ENCODE data around the gene VPS26C. TPM values are rescaled to one million over a fixed set of nuclear protein-coding genes. Genes with fewer than 3 reads are reported as not detected.

Gene VPS26C
- total and polyA plus RNA-seq, 2 of the 13 experiments (the other 11 are each of a cell fraction or from before 2014, with no cell fraction given), result 30.3 to 39.7 TPM

DNA sequence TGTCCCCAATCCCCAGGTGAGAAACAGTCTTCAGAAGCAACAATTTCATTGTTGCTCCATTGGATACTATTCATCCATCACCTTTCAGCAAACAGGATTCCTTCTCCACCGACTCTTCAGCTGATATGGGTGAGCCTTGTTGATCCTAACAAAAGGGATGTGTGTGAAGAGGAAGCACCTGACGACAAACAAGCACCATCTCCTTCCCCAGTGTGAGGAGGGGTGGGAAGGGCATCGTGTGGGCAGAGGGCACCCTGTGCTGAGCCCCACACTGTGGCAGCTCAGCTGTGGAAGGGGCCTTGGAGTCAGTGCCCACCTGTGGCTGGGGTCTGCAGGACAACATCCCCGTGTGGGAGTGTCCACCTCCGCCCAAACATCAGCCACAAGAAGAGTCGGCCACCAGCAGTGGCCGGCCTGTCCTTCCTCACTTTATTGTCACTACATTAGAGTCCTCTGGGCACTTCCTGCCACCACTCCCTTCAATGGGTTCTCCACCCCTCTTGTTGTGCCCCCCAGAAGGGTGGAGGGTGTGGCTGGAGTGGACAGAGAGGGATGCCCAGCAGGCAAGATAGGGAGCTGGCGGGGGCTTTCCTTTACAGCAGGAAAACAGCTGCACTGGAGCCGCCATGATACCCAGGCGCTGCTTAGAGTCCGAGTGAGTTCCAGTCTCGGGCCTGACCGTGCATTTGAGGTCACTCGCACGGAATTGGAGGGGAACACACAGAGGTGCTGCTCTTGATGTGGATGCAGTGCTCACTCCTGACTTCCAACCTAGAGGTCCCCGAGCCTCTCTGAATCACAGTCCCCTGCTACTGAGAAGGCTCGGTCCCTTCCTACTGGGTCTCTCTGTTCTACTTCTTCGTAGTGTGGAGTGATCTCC lies 40.9 kb downstream of the VPS26C start:
- H2AFZ ChIP-seq (ENCODE audit: low read length), result no peak overlapping the region
- ATAC-seq (no peak), DNase-seq (ENCODE audit: low spot score) (no peak), FAIRE-seq (no peak)
- TF ChIP-seq MAX (IDR thresholded peaks at IDR 0.05) (no peak), AGO2 (optimal IDR thresholded peaks at IDR 0.05; ENCODE audit: low read depth, low read length) (peak; percentile 22)
- no peak overlapping the region for H3K27ac ChIP-seq (ENCODE audit: extremely low read length, insufficient read depth, low read length)
- intact Hi-C loops (cut with micrococcal nuclease; ENCODE audit: unreplicated experiment), result no loop called here
- H3K9ac ChIP-seq (ENCODE audit: insufficient read depth, low read depth, low read length), result no peak overlapping the region
- no peak overlapping the region for H3K4me3 ChIP-seq (replicated peaks in 1 of 3; ENCODE audit: insufficient read depth in 1 of 3, low read depth in 2 of 3, low read length in 3 of 3)
- no peaks in the 10 kb centered on the region for H4K20me1 ChIP-seq (ENCODE audit: insufficient read depth, low read length)
- no TSS peak for BruUV-seq (replicated peaks)
- peaks cover 11% of the 10 kb centered on the region; the same call in 1 of the 2 replicates for H3K4me1 ChIP-seq (ENCODE audit: insufficient read depth, low read length)
- H3K36me3 ChIP-seq (replicated peaks in 1 of 2; ENCODE audit: control insufficient read depth in 1 of 2, insufficient read depth in 2 of 2, low read length in 2 of 2), result peaks cover 19 to 58% of the 10 kb centered on the region in 2 experiments; a peak in 4 of 5 replicates
- H3K9me3 ChIP-seq (ENCODE audit: low read length), result no peaks in the 10 kb centered on the region
- in situ Hi-C loops (cut with HindIII; ENCODE audit: extremely low pct_ligation_motif_present, low pct_unique_long_range_greater_than_20kb), result no loop called here
- CTCF ChIA-PET (ENCODE audit: low intra/inter-chr PET ratio, low total read pairs), result no interaction called here
- no peaks in the 10 kb centered on the region for H3K27me3 ChIP-seq (ENCODE audit: control insufficient read depth in 1 of 2, insufficient read depth in 2 of 2, low read length in 2 of 2)
- 96% methylated on average over 7 of the region's 18 CpGs for WGBS (ENCODE audit: low lambda C conversion rate)
- no peak overlapping the region for H3K4me2 ChIP-seq (ENCODE audit: low read depth, low read length)
- peaks cover 34% of the 10 kb centered on the region for H3K79me2 ChIP-seq (ENCODE audit: insufficient read depth, low read length)
- POLR2A ChIA-PET, result no interaction called here

GRCh38 chr21:37224861-37225839 lies 42.0 kb downstream of the VPS26C start:
- ATAC-seq, result no peak
- Histone ChIP-seq H3K27me3 (ENCODE audit: control insufficient read depth in 1 of 2, insufficient read depth in 2 of 2, low read length in 2 of 2) (no peaks in the 10 kb centered on the region), H3K79me2 (ENCODE audit: insufficient read depth, low read length) (peaks cover 35% of the 10 kb centered on the region), H3K4me3 (replicated peaks in 1 of 3; ENCODE audit: insufficient read depth in 1 of 3, low read depth in 2 of 3, low read length in 3 of 3) (no peak overlapping the region), H2AFZ (ENCODE audit: low read length) (no peak overlapping the region), H3K27ac (ENCODE audit: extremely low read length, insufficient read depth, low read length) (no peak overlapping the region), H3K36me3 (replicated peaks in 1 of 2; ENCODE audit: control insufficient read depth in 1 of 2, insufficient read depth in 2 of 2, low read length in 2 of 2) (peaks cover 14 to 51% of the 10 kb centered on the region in 2 experiments; a peak in 4 of 5 replicates), H3K4me1 (ENCODE audit: insufficient read depth, low read length) (peaks cover 14% of the 10 kb centered on the region), H3K9ac (ENCODE audit: insufficient read depth, low read depth, low read length) (no peak overlapping the region), H3K9me3 (ENCODE audit: low read length) (no peaks in the 10 kb centered on the region), H3K4me2 (ENCODE audit: low read depth, low read length) (no peak overlapping the region), H4K20me1 (ENCODE audit: insufficient read depth, low read length) (no peaks in the 10 kb centered on the region)
- intact Hi-C loops (cut with micrococcal nuclease; ENCODE audit: unreplicated experiment), result loop anchor here (5.0 kb wide), 1 partner anchor 142 kb away; the partner anchor contains the start of gene DYRK1A
- WGBS (ENCODE audit: low lambda C conversion rate), result 94% methylated on average over 21 of the region's 21 CpGs
- FAIRE-seq, result no peak
- in situ Hi-C loops (cut with HindIII; ENCODE audit: extremely low pct_ligation_motif_present, low pct_unique_long_range_greater_than_20kb), result no loop called here
- POLR2A ChIA-PET, result no interaction called here
- BruUV-seq (replicated peaks), result no TSS peak
- CTCF ChIA-PET (ENCODE audit: low intra/inter-chr PET ratio, low total read pairs), result no interaction called here
- no peak for DNase-seq (ENCODE audit: low spot score)
- TF ChIP-seq TEAD2 (CRISPR knock-in tag; IDR thresholded peaks at IDR 0.05) (no peak), STAT5B (CRISPR knock-in tag; IDR thresholded peaks at IDR 0.05) (no peak), ZNF558 (CRISPR knock-in tag; IDR thresholded peaks at IDR 0.05; ENCODE audit: borderline replicate concordance) (no peak), ZNF709 (CRISPR knock-in tag; IDR thresholded peaks at IDR 0.05) (no peak), GTF3A (CRISPR knock-in tag; conservative IDR thresholded peaks at IDR 0.05) (no peak), ZNF20 (CRISPR knock-in tag; IDR thresholded peaks at IDR 0.05) (no peak), NR1H2 (CRISPR knock-in tag; IDR thresholded peaks at IDR 0.05; ENCODE audit: borderline replicate concordance, low read depth) (no peak), IRF2 (CRISPR knock-in tag; IDR thresholded peaks at IDR 0.05) (no peak), BORCS8-MEF2B (CRISPR knock-in tag; IDR thresholded peaks at IDR 0.05) (no peak), KAT2B (IDR thresholded peaks at IDR 0.05; ENCODE audit: borderline replicate concordance, low read depth, low read length) (no peak), ATF1 (CRISPR knock-in tag; IDR thresholded peaks at IDR 0.05) (no peak)

Data from HepG2 (cell line).